K562 (cell line): ENCODE data around the gene PTPRG. TPM values are rescaled to one million over a fixed set of nuclear protein-coding genes. Genes with fewer than 3 reads are reported as not detected.

Experiments used
- ATAC-seq: fragments of 200-7000 bp; cut with Tn5 transposase; 3 replicates; pipeline ENCODE4 v1.9.1; 2020; ENCODE audit warnings: moderate library complexity
- BruUV-seq: library from RNA; stranded (reverse); fragments of 400-500 nt; replicated peaks from 2 replicates; lab custom pipeline; 2021; lab: Mats Ljungman, UMichigan
- CTCF ChIA-PET: fragments of 300-600 bp; formaldehyde crosslinking; extraction: SDS; loops from one replicate; lab custom pipeline; 2021; ENCODE audit warnings: low intra/inter-chr PET ratio; lab: Yijun Ruan, JAX
- POLR2A ChIA-PET: fragments of 300-600, 350-650 bp; sonication (Branson Sonifier 250); formaldehyde crosslinking; extraction: SDS; loops from one replicate; lab custom pipeline; 2021; ENCODE audit warnings: antibody characterized with exemption, inconsistent platforms; lab: Yijun Ruan, JAX
- DNase-seq, 4 experiments: peaks; one replicate each; pipeline versions ENCODE4 v3.0.0 to v3.0.0-alpha.2; 2011 to 2018; ENCODE audit warnings: low spot score in 3 of 4, mixed read lengths in 3 of 4; ENCODE audit errors: extremely low read depth in 1 of 4
- FAIRE-seq: peaks from 2 replicates; lab custom pipeline; 2011; peaks lifted over from hg19 to GRCh38; lab: Jason Lieb, UNC
- H2AFZ ChIP-seq: 2 replicates; pipeline ENCODE4 v1.6.0; 2011; ENCODE audit warnings: low read depth, low read length, control low read depth, inconsistent platforms
- H3K27ac ChIP-seq: fragments of 200-600 bp; 3 replicates; pipeline ENCODE4 v1.8.0; 2011; ENCODE audit warnings: low read depth, mild to moderate bottlenecking, control low read depth, inconsistent platforms, low read length, moderate library complexity, mixed read lengths; ENCODE audit errors: extremely low read depth
- H3K27me3 ChIP-seq, 2 experiments: fragments of 300-600 bp in 1 of 2; 2 replicates in 1 of 2; 3 replicates in 1 of 2; pipeline versions ENCODE4 v1.6.0 to v1.8.0; 2011; ENCODE audit warnings: inconsistent platforms in 2 of 2, low read length in 2 of 2, mild to moderate bottlenecking in 1 of 2, mixed read lengths in 1 of 2, moderate library complexity in 1 of 2; ENCODE audit not compliant: control insufficient read depth in 2 of 2, insufficient read depth in 2 of 2
- H3K36me3 ChIP-seq: fragments of 300-600 bp; 3 replicates; pipeline ENCODE4 v1.8.0; 2011; ENCODE audit warnings: mild to moderate bottlenecking, low read length, inconsistent platforms; ENCODE audit not compliant: control insufficient read depth, insufficient read depth
- H3K4me1 ChIP-seq, 2 experiments: fragments of 200-600 bp in 1 of 2; replicated peaks in 1 of 2; 2 replicates in 1 of 2; 3 replicates in 1 of 2; pipeline versions ENCODE4 v1.5.1 to v1.8.0; 2011; ENCODE audit warnings: inconsistent platforms in 2 of 2, low read length in 2 of 2, mild to moderate bottlenecking in 1 of 2, mixed read lengths in 1 of 2, moderate library complexity in 1 of 2; ENCODE audit not compliant: control insufficient read depth in 2 of 2, insufficient read depth in 2 of 2
- H3K4me2 ChIP-seq: 2 replicates; pipeline ENCODE4 v1.6.1; 2011; ENCODE audit warnings: low read length, control low read depth, inconsistent platforms, mixed read lengths; ENCODE audit not compliant: insufficient read depth
- H3K4me3 ChIP-seq: fragments of 200-600 bp; sonication (generic), shearing (Covaris generic); 2 replicates; pipeline ENCODE4 v1.5.1; 2016; ENCODE audit warnings: control low read depth, inconsistent platforms
- H3K79me2 ChIP-seq: fragments of 200-600 bp; 3 replicates; pipeline ENCODE4 v1.8.0; 2011; ENCODE audit warnings: low read length, inconsistent platforms; ENCODE audit not compliant: control insufficient read depth, insufficient read depth
- H3K9ac ChIP-seq, 2 experiments: 2 replicates each; pipeline versions ENCODE4 v1.6.0 to v1.6.1; 2011; ENCODE audit warnings: low read depth in 2 of 2, low read length in 2 of 2, control low read depth in 1 of 2, inconsistent platforms in 1 of 2, mild to moderate bottlenecking in 1 of 2, mixed read lengths in 1 of 2; ENCODE audit not compliant: insufficient read depth in 1 of 2
- H3K9me1 ChIP-seq: one replicate; pipeline ENCODE4 v1.6.0; 2011; ENCODE audit warnings: inconsistent platforms, mild to moderate bottlenecking, low read length, moderate library complexity; ENCODE audit not compliant: control insufficient read depth, insufficient read depth
- H3K9me3 ChIP-seq: replicated peaks from 2 replicates; pipeline ENCODE4 v1.5.1; 2011; ENCODE audit warnings: low read depth, low read length, inconsistent platforms; ENCODE audit not compliant: control insufficient read depth, insufficient read depth
- H4K20me1 ChIP-seq: replicated peaks from 2 replicates; pipeline ENCODE4 v1.6.1; 2011; ENCODE audit warnings: low read length, inconsistent platforms, mixed read lengths; ENCODE audit not compliant: control insufficient read depth, insufficient read depth
- EZH2 ChIP-seq: IDR thresholded peaks from 2 replicates; pipeline ENCODE4 v1.6.1; 2012; ENCODE audit warnings: low read depth, mild to moderate bottlenecking, inconsistent platforms, low read length, borderline replicate concordance
- FOXO4 ChIP-seq: fragments of 450-650 bp; formaldehyde crosslinking; IDR thresholded peaks from 2 replicates; pipeline ENCODE4 v1.4.0; 2020; ENCODE audit warnings: mild to moderate bottlenecking, moderate library complexity
- GATA2 ChIP-seq: sonication (generic); formaldehyde crosslinking; IDR thresholded peaks from 2 replicates; pipeline ENCODE4 v1.4.0; 2020; ENCODE audit warnings: mild to moderate bottlenecking, missing genetic modification reagents
- JUND ChIP-seq, 2 experiments: IDR thresholded peaks; 2 replicates in 1 of 2; 3 replicates in 1 of 2; pipeline ENCODE4 v1.6.1; 2011; ENCODE audit warnings: borderline replicate concordance in 2 of 2, low read depth in 2 of 2, low read length in 2 of 2, improper control_type of control experiment in 1 of 2, missing biosample characterization in 1 of 2, missing genetic modification characterization in 1 of 2, missing genetic modification reagents in 1 of 2
- SMAD1 ChIP-seq: fragments of 150-350 bp; IDR thresholded peaks from 2 replicates; pipeline ENCODE4 v1.6.1; 2014; ENCODE audit warnings: low read length, low read depth; ENCODE audit not compliant: partially characterized antibody
- TEAD4 ChIP-seq, 2 experiments: sonication (generic) in 1 of 2; formaldehyde crosslinking in 1 of 2; IDR thresholded peaks; 2 replicates each; pipeline versions ENCODE4 v1.6.1 to v1.8.0; 2012 to 2022; ENCODE audit warnings: borderline replicate concordance in 1 of 2, inconsistent platforms in 1 of 2, low read length in 1 of 2, mild to moderate bottlenecking in 1 of 2, missing genetic modification reagents in 1 of 2
- ZBTB8A ChIP-seq: fragments of 450-650 bp; IDR thresholded peaks from 2 replicates; pipeline ENCODE4 v1.6.1; 2018; ENCODE audit warnings: mild to moderate bottlenecking, moderate library complexity; ENCODE audit not compliant: partially characterized antibody
- ZEB2 ChIP-seq: fragments of 450-650 bp; IDR thresholded peaks from 2 replicates; pipeline ENCODE4 v1.6.1; 2016
- ZFX ChIP-seq: sonication (generic); formaldehyde crosslinking; IDR thresholded peaks from 2 replicates; pipeline ENCODE4 v1.8.0; 2022; ENCODE audit warnings: mild to moderate bottlenecking, missing genetic modification reagents, moderate library complexity
- ZNF518B ChIP-seq: fragments of 250-450 bp; sonication (Bioruptor Pico); IDR thresholded peaks from 2 replicates; pipeline ENCODE4 v1.5.0; 2021; ENCODE audit warnings: mild to moderate bottlenecking, moderate library complexity
- ZNF57 ChIP-seq: fragments of 450-650 bp; formaldehyde crosslinking; IDR thresholded peaks from 2 replicates; pipeline ENCODE4 v1.4.0; 2020; ENCODE audit warnings: mild to moderate bottlenecking, moderate library complexity
- ZNF586 ChIP-seq: fragments of 450-650 bp; formaldehyde crosslinking; conservative IDR thresholded peaks from 2 replicates; pipeline ENCODE4 v1.4.0; 2020; ENCODE audit warnings: mild to moderate bottlenecking, moderate library complexity
- WGBS: fragments of 100-300 bp; shearing (Covaris generic); methylation state at CpG from one replicate; pipeline ENCODE4 v1.1.6; 2016; ENCODE audit warnings: low coverage, mixed read lengths; ENCODE audit not compliant: insufficient coverage; ENCODE audit errors: missing lambda C conversion rate; 5-methylcytosine and 5-hydroxymethylcytosine counted together
- in situ Hi-C: fragments of 300-500 bp; cut with MboI; formaldehyde crosslinking; loops from 4 replicates; pipeline ENCODE4 v1.15.0; 2018; ENCODE audit warnings: inconsistent platforms, mixed read lengths
- intact Hi-C: fragments of 100-400 bp; cut with micrococcal nuclease; formaldehyde crosslinking; loops from 2 replicates; pipeline ENCODE4 v1.14.2; 2022
- polyA plus RNA-seq, 8 experiments: library from polyadenylated mRNA; depleted of rRNA in 4 of 8; stranded (reverse) in 5 of 8; unstranded in 3 of 8; fragments of >200 nt; fragmentation: Nextera tagmentation in 2 of 8; fragmentation: Illumina TruSeq in 1 of 8; extraction: Ambion mirVana in 2 of 8; extraction: Trizol in 1 of 8; gene quantifications; 2 replicates each; pipeline versions ENCODE4 v1.2.1 to v1.2.3, GENCODE V29; 2011 to 2014; ENCODE audit warnings: inconsistent platforms in 1 of 8, missing spikeins in 1 of 8
- total RNA-seq, 7 experiments: library from RNA; depleted of rRNA in 6 of 7; stranded (reverse); fragments of >200 nt in 6 of 7; fragmentation: Illumina TruSeq in 2 of 7; extraction: Trizol in 2 of 7; gene quantifications; 2 replicates each; pipeline versions ENCODE4 v1.2.1 to v1.2.3, GENCODE V29; 2011 to 2021; ENCODE audit warnings: low replicate concordance in 1 of 7
- TF ChIP-seq, protein P1 (sequence below): fragments of 450-650 bp; IDR thresholded peaks from 2 replicates; pipeline ENCODE4 v1.6.1; 2018; ENCODE audit not compliant: partially characterized antibody

The PTPRG gene
- total and polyA plus RNA-seq, 9 of the 15 experiments (the other 6 are each of a cell fraction or from before 2014, with no cell fraction given), result 0.16 TPM; not detected in 8

DNA sequence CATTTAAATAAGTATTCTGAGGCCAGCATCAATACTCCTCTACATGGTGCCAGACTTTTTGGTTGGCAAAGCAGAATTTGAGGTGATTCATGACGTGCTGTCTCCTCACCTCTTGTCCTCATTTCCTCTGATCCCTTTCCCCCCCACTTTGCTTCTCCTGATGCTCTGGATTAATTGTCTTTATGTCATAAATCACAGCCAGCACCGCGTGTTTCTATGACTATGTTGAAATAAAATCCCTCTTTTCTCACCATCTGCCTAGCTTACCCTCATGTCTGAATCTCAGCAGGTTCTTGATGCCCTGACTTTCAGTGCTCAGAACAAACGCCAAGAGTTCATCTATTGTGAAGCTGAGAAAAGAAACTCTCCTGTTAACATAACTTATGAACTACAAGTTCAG lies 19.7 kb upstream of the PTPRG start:
- ChIA-PET CTCF (no interaction called here), POLR2A (no interaction called here)
- TF ChIP-seq SMAD1 (no peak), GATA2 (CRISPR knock-in tag) (no peak), ZEB2 (no peak), ZNF57 (CRISPR knock-in tag) (no peak), JUND (IDR thresholded peaks at IDR 0.05; ENCODE audit: borderline replicate concordance, low read depth, low read length) (no peak), JUND (tag; IDR thresholded peaks at IDR 0.05; ENCODE audit: borderline replicate concordance, low read depth, low read length) (no peak), ZNF586 (CRISPR knock-in tag) (no peak), EZH2 (no peak), ZNF518B (CRISPR knock-in tag) (no peak), ZBTB8A (no peak), TEAD4 (IDR thresholded peaks at IDR 0.05; ENCODE audit: low read length) (no peak), TEAD4 (CRISPR knock-in tag; IDR thresholded peaks at IDR 0.05; ENCODE audit: borderline replicate concordance) (no peak), FOXO4 (CRISPR knock-in tag) (no peak), ZFX (CRISPR knock-in tag) (no peak)
- TF ChIP-seq, protein P1, sequence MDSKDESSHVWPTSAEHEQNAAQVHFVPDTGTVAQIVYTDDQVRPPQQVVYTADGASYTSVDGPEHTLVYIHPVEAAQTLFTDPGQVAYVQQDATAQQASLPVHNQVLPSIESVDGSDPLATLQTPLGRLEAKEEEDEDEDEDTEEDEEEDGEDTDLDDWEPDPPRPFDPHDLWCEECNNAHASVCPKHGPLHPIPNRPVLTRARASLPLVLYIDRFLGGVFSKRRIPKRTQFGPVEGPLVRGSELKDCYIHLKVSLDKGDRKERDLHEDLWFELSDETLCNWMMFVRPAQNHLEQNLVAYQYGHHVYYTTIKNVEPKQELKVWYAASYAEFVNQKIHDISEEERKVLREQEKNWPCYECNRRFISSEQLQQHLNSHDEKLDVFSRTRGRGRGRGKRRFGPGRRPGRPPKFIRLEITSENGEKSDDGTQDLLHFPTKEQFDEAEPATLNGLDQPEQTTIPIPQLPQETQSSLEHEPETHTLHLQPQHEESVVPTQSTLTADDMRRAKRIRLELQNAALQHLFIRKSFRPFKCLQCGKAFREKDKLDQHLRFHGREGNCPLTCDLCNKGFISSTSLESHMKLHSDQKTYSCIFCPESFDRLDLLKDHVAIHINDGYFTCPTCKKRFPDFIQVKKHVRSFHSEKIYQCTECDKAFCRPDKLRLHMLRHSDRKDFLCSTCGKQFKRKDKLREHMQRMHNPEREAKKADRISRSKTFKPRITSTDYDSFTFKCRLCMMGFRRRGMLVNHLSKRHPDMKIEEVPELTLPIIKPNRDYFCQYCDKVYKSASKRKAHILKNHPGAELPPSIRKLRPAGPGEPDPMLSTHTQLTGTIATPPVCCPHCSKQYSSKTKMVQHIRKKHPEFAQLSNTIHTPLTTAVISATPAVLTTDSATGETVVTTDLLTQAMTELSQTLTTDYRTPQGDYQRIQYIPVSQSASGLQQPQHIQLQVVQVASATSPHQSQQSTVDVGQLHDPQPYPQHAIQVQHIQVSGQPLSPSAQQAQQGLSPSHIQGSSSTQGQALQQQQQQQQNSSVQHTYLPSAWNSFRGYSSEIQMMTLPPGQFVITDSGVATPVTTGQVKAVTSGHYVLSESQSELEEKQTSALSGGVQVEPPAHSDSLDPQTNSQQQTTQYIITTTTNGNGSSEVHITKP, result no peak

More for the DNA sequence above, 19.7 kb upstream of the PTPRG start:
- Histone ChIP-seq H3K79me2 (no peaks in the 10 kb centered on the region), H3K9ac (no peak overlapping the region), H3K27ac (no peak overlapping the region), H3K27me3 (no peaks in the 10 kb centered on the region), H4K20me1 (no peaks in the 10 kb centered on the region), H3K4me3 (no peak overlapping the region), H3K4me1 (no peaks in the 10 kb centered on the region), H3K36me3 (no peaks in the 10 kb centered on the region), H3K9me3 (no peaks in the 10 kb centered on the region), H2AFZ (no peak overlapping the region), H3K4me2 (no peak overlapping the region), H3K9me1 (no peaks in the 10 kb centered on the region)
- BruUV-seq, result no TSS peak
- intact Hi-C loops, result no loop called here
- FAIRE-seq (no peak), DNase-seq (no peak), ATAC-seq (no peak)
- in situ Hi-C loops, result no loop called here
- WGBS, result 0% methylated on average over 4 of the region's 4 CpGs
